Measurements from ENCODE around the gene FBXL7. TPM values are rescaled to one million over a fixed set of nuclear protein-coding genes. Genes with fewer than 3 reads are reported as not detected.

The FBXL7 gene
- total RNA-seq, 1 donor from 2014 or later, result 12.1 TPM

- DNase-seq (ENCODE audit: low spot score), result no peak
Measured at GRCh38 chr5:15577831-15578230, 77.9 kb downstream of the FBXL7 start.

GRCh38 chr5:15579193-15579990, 79.4 kb downstream of the FBXL7 start:
- DNase-seq (ENCODE audit: low spot score), result no peak

GRCh38 chr5:15584528-15584927, 84.5 kb downstream of the FBXL7 start:
- no peak for DNase-seq (ENCODE audit: low spot score)

GRCh38 chr5:15585128-15585527, 85.1 kb downstream of the FBXL7 start:
- DNase-seq (ENCODE audit: low spot score), result no peak

- DNase-seq (ENCODE audit: low spot score), result no peak
Measured at GRCh38 chr5:15585841-15586591, 86.0 kb downstream of the FBXL7 start.

GRCh38 chr5:15587916-15588315, 87.9 kb downstream of the FBXL7 start:
- no peak for DNase-seq (ENCODE audit: low spot score)

GRCh38 chr5:15592728-15593127, 92.7 kb downstream of the FBXL7 start:
- DNase-seq (ENCODE audit: low spot score), result no peak

- no peak for DNase-seq (ENCODE audit: low spot score)
Measured at GRCh38 chr5:15594977-15595568, 95.1 kb downstream of the FBXL7 start.

GRCh38 chr5:15595929-15596328, 95.9 kb downstream of the FBXL7 start:
- no peak for DNase-seq (ENCODE audit: low spot score)

GRCh38 chr5:15596936-15597335, 97.0 kb downstream of the FBXL7 start:
- no peak for DNase-seq (ENCODE audit: low spot score)

- DNase-seq (ENCODE audit: low spot score), result no peak
Measured at GRCh38 chr5:15597804-15598203, 97.8 kb downstream of the FBXL7 start.

- DNase-seq (ENCODE audit: low spot score), result no peak
Measured at GRCh38 chr5:15598294-15598902, 98.4 kb downstream of the FBXL7 start.

- DNase-seq (ENCODE audit: low spot score), result no peak
Measured at GRCh38 chr5:15600035-15600434, 100.1 kb downstream of the FBXL7 start.

- no peak for DNase-seq (ENCODE audit: low spot score)
Measured at GRCh38 chr5:15601274-15601673, 101.3 kb downstream of the FBXL7 start.

GRCh38 chr5:15601853-15602252, 101.9 kb downstream of the FBXL7 start:
- no peak for DNase-seq (ENCODE audit: low spot score)

GRCh38 chr5:15604986-15605385, 105.0 kb downstream of the FBXL7 start:
- no peak for DNase-seq (ENCODE audit: low spot score)

- DNase-seq (ENCODE audit: low spot score), result no peak
Measured at GRCh38 chr5:15606197-15606596, 106.2 kb downstream of the FBXL7 start.

- no peak for DNase-seq (ENCODE audit: low spot score)
Measured at GRCh38 chr5:15607076-15607475, 107.1 kb downstream of the FBXL7 start.

GRCh38 chr5:15609076-15609725, 109.2 kb downstream of the FBXL7 start:
- DNase-seq (ENCODE audit: low spot score), result no peak

- no peak for DNase-seq (ENCODE audit: low spot score)
Measured at GRCh38 chr5:15610216-15610615, 110.2 kb downstream of the FBXL7 start.

- DNase-seq (ENCODE audit: low spot score), result no peak
Measured at GRCh38 chr5:15611008-15611407, 111.0 kb downstream of the FBXL7 start.

Data from mucosa of gallbladder (tissue), 1 donor.